ENCODE measurements around the gene ANKRD55. TPM values are rescaled to one million over a fixed set of nuclear protein-coding genes. Genes with fewer than 3 reads are reported as not detected.
A peak's percentile ranks its signal among the peaks of the same experiment; 100 is the strongest.

Gene ANKRD55
- polyA plus RNA-seq, 1 of the 3 experiments (the other 2 are of a cell fraction), result not detected

DNA sequence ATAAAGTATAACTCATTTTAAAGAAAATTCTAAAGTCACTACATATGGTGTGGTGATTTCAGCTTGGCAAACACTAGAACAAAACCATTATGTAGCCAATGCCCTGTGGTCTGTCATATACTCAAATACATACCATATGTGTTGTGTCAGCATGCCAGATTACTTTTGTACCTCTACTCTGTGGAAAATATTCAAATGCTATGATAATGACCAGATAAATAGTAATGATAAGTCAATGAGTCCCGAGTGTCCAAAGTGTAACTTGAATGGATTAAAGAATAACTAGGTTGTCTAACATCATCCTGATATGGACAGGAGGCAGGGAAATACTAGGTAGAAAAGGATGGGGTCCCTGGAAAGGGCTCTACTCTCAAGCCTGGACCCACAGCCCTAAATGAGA lies 180.4 kb downstream of the ANKRD55 start:
- Histone ChIP-seq H3K4me2 (no peak overlapping the region), H3F3A (replicated peaks; ENCODE audit: insufficient read depth) (no peaks in the 10 kb centered on the region), H3K27me3 (ENCODE audit: insufficient read depth) (no peaks in the 10 kb centered on the region), H3K9ac (no peak overlapping the region), H3K9me2 (no peaks in the 10 kb centered on the region), H3K4me3 (ENCODE audit: low read depth in 2 of 2, low read length in 1 of 2) (no peak overlapping the region), H3K4me1 (ENCODE audit: control insufficient read depth in 1 of 2, insufficient read depth in 2 of 2, low read depth in 1 of 2, low read length in 1 of 2) (peaks cover 6 to 9% of the 10 kb centered on the region in 2 experiments; a peak in 3 of 4 replicates), H2AFZ (ENCODE audit: low read depth) (no peak overlapping the region), H3K27ac (ENCODE audit: low read depth in 2 of 2, low read length in 1 of 2) (no peak overlapping the region), H3K79me2 (ENCODE audit: insufficient read depth) (no peaks in the 10 kb centered on the region), H4K20me1 (ENCODE audit: insufficient read depth) (no peaks in the 10 kb centered on the region), H3K9me3 (no peaks in the 10 kb centered on the region), H3K36me3 (replicated peaks in 1 of 2; ENCODE audit: control insufficient read depth in 1 of 2, insufficient read depth in 2 of 2, low read length in 1 of 2) (no peaks in the 10 kb centered on the region)
- ChIA-PET POLR2A (no interaction called here), CTCF (no interaction called here)
- 18% methylated on average over 1 of the region's 1 CpG for WGBS (ENCODE audit: low lambda C conversion rate)
- no peak for TF ChIP-seq GABPA (IDR thresholded peaks at IDR 0.05; ENCODE audit: low read depth)
- no peak for TF ChIP-seq EZH2phosphoT487 (IDR thresholded peaks at IDR 0.05; ENCODE audit: borderline replicate concordance, low read depth)
- peak; percentile 29; the same call in 1 of the 2 replicates for TF ChIP-seq TCF12 (IDR thresholded peaks at IDR 0.05)
- TF ChIP-seq YY1 (IDR thresholded peaks at IDR 0.05; ENCODE audit: low read depth), result no peak
- TF ChIP-seq SMC3 (IDR thresholded peaks at IDR 0.05; ENCODE audit: low read depth, low read length), result 0 out of 2 replicates have a peak, but pooled peaks have one; percentile 2
- DNase-seq, result no peak

DNA sequence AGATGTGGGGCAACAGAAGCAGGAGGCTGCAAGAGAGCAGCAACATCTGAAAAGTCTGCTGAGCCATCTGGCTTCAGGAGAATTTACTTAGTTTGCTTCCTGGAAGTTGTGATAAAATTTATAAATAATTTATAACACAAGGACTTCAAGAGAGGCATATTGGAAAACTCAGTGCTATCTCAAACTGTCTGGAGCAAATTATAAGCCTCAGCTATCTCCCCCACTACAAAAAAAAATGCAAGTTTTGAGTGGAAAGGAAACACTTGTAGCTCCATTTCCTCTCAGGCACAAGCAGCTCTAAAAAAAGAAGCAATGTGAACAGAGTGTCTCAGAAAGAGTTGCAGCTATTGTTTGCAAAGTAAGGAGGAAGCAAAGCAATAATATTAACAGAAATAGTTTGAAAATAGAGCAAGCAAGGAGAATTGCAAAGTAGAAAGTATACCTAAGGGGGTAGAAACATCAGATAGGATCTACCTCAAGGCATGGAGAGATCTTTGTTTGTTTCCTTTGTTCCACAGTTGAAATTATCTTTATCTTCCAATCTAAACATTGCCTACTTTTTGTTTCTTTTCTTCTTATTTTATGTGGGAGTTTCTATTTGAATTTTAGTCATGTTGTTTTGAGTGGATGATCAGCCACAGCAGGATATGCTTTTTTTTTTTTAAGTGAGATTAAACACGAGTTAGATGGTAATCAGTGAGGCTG lies 182.4 kb downstream of the ANKRD55 start:
- Histone ChIP-seq H3K9me2 (no peaks in the 10 kb centered on the region), H3F3A (replicated peaks; ENCODE audit: insufficient read depth) (no peaks in the 10 kb centered on the region), H3K9ac (no peak overlapping the region), H3K4me2 (peak overlapping the region; percentile 41; the same call in 1 of the 2 replicates), H3K4me1 (ENCODE audit: control insufficient read depth in 1 of 2, insufficient read depth in 2 of 2, low read depth in 1 of 2, low read length in 1 of 2) (peaks cover 6 to 9% of the 10 kb centered on the region in 2 experiments; a peak in 3 of 4 replicates), H3K27me3 (ENCODE audit: insufficient read depth) (no peaks in the 10 kb centered on the region), H4K20me1 (ENCODE audit: insufficient read depth) (no peaks in the 10 kb centered on the region), H3K36me3 (replicated peaks in 1 of 2; ENCODE audit: control insufficient read depth in 1 of 2, insufficient read depth in 2 of 2, low read length in 1 of 2) (no peaks in the 10 kb centered on the region), H3K79me2 (ENCODE audit: insufficient read depth) (no peaks in the 10 kb centered on the region), H3K27ac (ENCODE audit: low read depth in 2 of 2, low read length in 1 of 2) (peak overlapping the region; percentile 37 to 77; a peak in 3 of 4 replicates), H3K4me3 (ENCODE audit: low read depth in 2 of 2, low read length in 1 of 2) (no peak overlapping the region), H2AFZ (ENCODE audit: low read depth) (peak overlapping the region; percentile 73), H3K9me3 (no peaks in the 10 kb centered on the region)
- ChIA-PET POLR2A (no interaction called here), CTCF (interaction anchor here (1.0 kb wide), 1 partner anchor 22 kb away, joined by 3 read pairs; no protein-coding TSS in a partner anchor)
- TF ChIP-seq GABPA (IDR thresholded peaks at IDR 0.05; ENCODE audit: low read depth) (no peak), RAD21 (IDR thresholded peaks at IDR 0.05; ENCODE audit: low read length) (no peak), MEF2A (IDR thresholded peaks at IDR 0.05; ENCODE audit: borderline replicate concordance, low read depth) (no peak), GATA2 (CRISPR knock-in tag; IDR thresholded peaks at IDR 0.05) (0 out of 2 replicates have a peak, but pooled peaks have one; percentile 6)
- DNase-seq, result no peak
- 0% methylated on average over 1 of the region's 1 CpG for WGBS (ENCODE audit: low lambda C conversion rate)

Small RNAs within 50 kb of the gene (small RNA-seq; reads per million reads assigned to genes)
- gene RNA5SP184 (0 reads per million in 7 experiments), gene RNA5SP185 (0 to 9.4 (median 2.1) reads per million in 7 experiments), gene RNU6-299P (0 reads per million in 7 experiments)

Other genes with a start within 250 kb of the ANKRD55 start
- gene IL6ST, start 238.4 kb downstream of the ANKRD55 start, polyA plus RNA-seq (2012; rRNA removed), result 16.0 and 21.1 TPM in 2 replicates